Neural cell (in vitro differentiated cells): ENCODE measurements around the gene DNAAF5.

ENCODE experiments used
- EZH2 ChIP-seq: fragments of 200-600, 300-800 bp; shearing (Covaris generic), sonication (generic); IDR thresholded peaks from 2 replicates; pipeline ENCODE4 v1.6.1; 2014; ENCODE audit warnings: antibody characterized with exemption, low read length, borderline replicate concordance, mild to moderate bottlenecking; ENCODE audit not compliant: insufficient read depth, poor library complexity, severe bottlenecking
- TAF1 ChIP-seq: IDR thresholded peaks from 2 replicates; pipeline ENCODE4 v1.6.1; 2012; ENCODE audit warnings: low read depth
- TF ChIP-seq, protein P1 (sequence below): fragments of 450-650 bp; IDR thresholded peaks from 2 replicates; pipeline ENCODE4 v1.5.1; 2014; ENCODE audit warnings: antibody characterized with exemption, mild to moderate bottlenecking, moderate library complexity; ENCODE audit not compliant: poor library complexity, severe bottlenecking

- TF ChIP-seq, protein P1, sequence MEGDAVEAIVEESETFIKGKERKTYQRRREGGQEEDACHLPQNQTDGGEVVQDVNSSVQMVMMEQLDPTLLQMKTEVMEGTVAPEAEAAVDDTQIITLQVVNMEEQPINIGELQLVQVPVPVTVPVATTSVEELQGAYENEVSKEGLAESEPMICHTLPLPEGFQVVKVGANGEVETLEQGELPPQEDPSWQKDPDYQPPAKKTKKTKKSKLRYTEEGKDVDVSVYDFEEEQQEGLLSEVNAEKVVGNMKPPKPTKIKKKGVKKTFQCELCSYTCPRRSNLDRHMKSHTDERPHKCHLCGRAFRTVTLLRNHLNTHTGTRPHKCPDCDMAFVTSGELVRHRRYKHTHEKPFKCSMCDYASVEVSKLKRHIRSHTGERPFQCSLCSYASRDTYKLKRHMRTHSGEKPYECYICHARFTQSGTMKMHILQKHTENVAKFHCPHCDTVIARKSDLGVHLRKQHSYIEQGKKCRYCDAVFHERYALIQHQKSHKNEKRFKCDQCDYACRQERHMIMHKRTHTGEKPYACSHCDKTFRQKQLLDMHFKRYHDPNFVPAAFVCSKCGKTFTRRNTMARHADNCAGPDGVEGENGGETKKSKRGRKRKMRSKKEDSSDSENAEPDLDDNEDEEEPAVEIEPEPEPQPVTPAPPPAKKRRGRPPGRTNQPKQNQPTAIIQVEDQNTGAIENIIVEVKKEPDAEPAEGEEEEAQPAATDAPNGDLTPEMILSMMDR: no peak
- TF ChIP-seq EZH2 (no peak), TAF1 (no peak)
Observed at GRCh38 chr7:682810-683209, 43.7 kb upstream of the DNAAF5 start.
